MM.1S (cell line): ENCODE results near the gene IER3IP1.

Experiments used
- DNase-seq: peaks from one replicate; pipeline ENCODE4 v3.0.0-alpha.2; 2015
- H2AFZ ChIP-seq: fragments of 300-600 bp; sonication (generic); 2 replicates; pipeline ENCODE4 v1.6.0; 2016; ENCODE audit warnings: antibody characterized with exemption, low read length
- H3F3A ChIP-seq: fragments of 300-600 bp; sonication (generic); 2 replicates; pipeline ENCODE4 v1.6.1; 2016; ENCODE audit warnings: mild to moderate bottlenecking, antibody characterized with exemption, low read length, moderate library complexity, mixed read lengths; ENCODE audit not compliant: insufficient read depth
- H3K27ac ChIP-seq: fragments of 300-600 bp; sonication (generic); 2 replicates; pipeline ENCODE4 v1.5.1; 2016; ENCODE audit warnings: mild to moderate bottlenecking, low read length
- H3K27me3 ChIP-seq: fragments of 300-600 bp; sonication (generic); replicated peaks from 2 replicates; pipeline ENCODE4 v1.6.0; 2016; ENCODE audit warnings: low read length; ENCODE audit not compliant: insufficient read depth
- H3K36me3 ChIP-seq: fragments of 300-600 bp; sonication (generic); replicated peaks from 2 replicates; pipeline ENCODE4 v1.6.1; 2016; ENCODE audit warnings: mild to moderate bottlenecking, low read length, mixed read lengths; ENCODE audit not compliant: insufficient read depth
- H3K4me1 ChIP-seq: fragments of 300-600 bp; sonication (generic); 2 replicates; pipeline ENCODE4 v1.6.1; 2016; ENCODE audit warnings: low read length, mixed read lengths
- H3K4me2 ChIP-seq: fragments of 300-600 bp; sonication (generic); 2 replicates; pipeline ENCODE4 v1.6.0; 2016; ENCODE audit warnings: low read depth, low read length
- H3K4me3 ChIP-seq: fragments of 300-600 bp; sonication (generic); 2 replicates; pipeline ENCODE4 v1.5.1; 2016; ENCODE audit warnings: low read length, mixed read lengths
- H3K79me2 ChIP-seq: fragments of 300-600 bp; sonication (generic); 2 replicates; pipeline ENCODE4 v1.6.1; 2016; ENCODE audit warnings: mixed run types, low read length, mixed read lengths
- H3K9ac ChIP-seq: fragments of 300-600 bp; sonication (generic); 2 replicates; pipeline ENCODE4 v1.6.1; 2016; ENCODE audit warnings: low read length, mixed read lengths
- H3K9me2 ChIP-seq: fragments of 300-600 bp; sonication (generic); replicated peaks from 2 replicates; pipeline ENCODE4 v1.6.1; 2016; ENCODE audit warnings: mild to moderate bottlenecking, low read length, mixed read lengths; ENCODE audit not compliant: insufficient read depth
- H3K9me3 ChIP-seq: fragments of 300-600 bp; sonication (generic); replicated peaks from 2 replicates; pipeline ENCODE4 v1.6.1; 2016; ENCODE audit warnings: mild to moderate bottlenecking, low read length, mixed read lengths; ENCODE audit not compliant: insufficient read depth
- H4K20me1 ChIP-seq: fragments of 300-600 bp; sonication (generic); 2 replicates; pipeline ENCODE4 v1.6.1; 2016; ENCODE audit warnings: mild to moderate bottlenecking, low read length, moderate library complexity, mixed read lengths; ENCODE audit not compliant: insufficient read depth
- EZH2 ChIP-seq: fragments of 300-600 bp; sonication (generic); optimal IDR thresholded peaks from 2 replicates; pipeline ENCODE3; 2017; ENCODE audit warnings: low read depth, mild to moderate bottlenecking, antibody characterized with exemption, low read length, mixed read lengths
- EZH2phosphoT487 ChIP-seq: fragments of 300-600 bp; sonication (generic); IDR thresholded peaks from 2 replicates; pipeline ENCODE4 v1.6.1; 2018; ENCODE audit warnings: antibody characterized with exemption, low read length
- TF ChIP-seq, protein P1 (sequence below): fragments of 300-600 bp; sonication (generic); IDR thresholded peaks from 2 replicates; pipeline ENCODE4 v1.5.1; 2016; ENCODE audit warnings: antibody characterized with exemption, low read length, mixed read lengths

Gene IER3IP1

GRCh38 chr18:47110492-47111274 lies 65.5 kb downstream of the IER3IP1 start:
- Histone ChIP-seq H3K4me1 (no peaks in the 10 kb centered on the region), H3K9me3 (no peaks in the 10 kb centered on the region), H3K27ac (no peak overlapping the region), H3K79me2 (no peaks in the 10 kb centered on the region), H4K20me1 (no peaks in the 10 kb centered on the region), H3K27me3 (no peaks in the 10 kb centered on the region), H3K9ac (no peak overlapping the region), H3K4me3 (no peak overlapping the region), H3K4me2 (no peak overlapping the region), H2AFZ (no peak overlapping the region), H3K36me3 (no peaks in the 10 kb centered on the region), H3F3A (no peaks in the 10 kb centered on the region), H3K9me2 (no peaks in the 10 kb centered on the region)
- DNase-seq, result no peak
- no peak for TF ChIP-seq EZH2phosphoT487
- TF ChIP-seq, protein P1, sequence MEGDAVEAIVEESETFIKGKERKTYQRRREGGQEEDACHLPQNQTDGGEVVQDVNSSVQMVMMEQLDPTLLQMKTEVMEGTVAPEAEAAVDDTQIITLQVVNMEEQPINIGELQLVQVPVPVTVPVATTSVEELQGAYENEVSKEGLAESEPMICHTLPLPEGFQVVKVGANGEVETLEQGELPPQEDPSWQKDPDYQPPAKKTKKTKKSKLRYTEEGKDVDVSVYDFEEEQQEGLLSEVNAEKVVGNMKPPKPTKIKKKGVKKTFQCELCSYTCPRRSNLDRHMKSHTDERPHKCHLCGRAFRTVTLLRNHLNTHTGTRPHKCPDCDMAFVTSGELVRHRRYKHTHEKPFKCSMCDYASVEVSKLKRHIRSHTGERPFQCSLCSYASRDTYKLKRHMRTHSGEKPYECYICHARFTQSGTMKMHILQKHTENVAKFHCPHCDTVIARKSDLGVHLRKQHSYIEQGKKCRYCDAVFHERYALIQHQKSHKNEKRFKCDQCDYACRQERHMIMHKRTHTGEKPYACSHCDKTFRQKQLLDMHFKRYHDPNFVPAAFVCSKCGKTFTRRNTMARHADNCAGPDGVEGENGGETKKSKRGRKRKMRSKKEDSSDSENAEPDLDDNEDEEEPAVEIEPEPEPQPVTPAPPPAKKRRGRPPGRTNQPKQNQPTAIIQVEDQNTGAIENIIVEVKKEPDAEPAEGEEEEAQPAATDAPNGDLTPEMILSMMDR, result no peak
- no peak for TF ChIP-seq EZH2

DNA sequence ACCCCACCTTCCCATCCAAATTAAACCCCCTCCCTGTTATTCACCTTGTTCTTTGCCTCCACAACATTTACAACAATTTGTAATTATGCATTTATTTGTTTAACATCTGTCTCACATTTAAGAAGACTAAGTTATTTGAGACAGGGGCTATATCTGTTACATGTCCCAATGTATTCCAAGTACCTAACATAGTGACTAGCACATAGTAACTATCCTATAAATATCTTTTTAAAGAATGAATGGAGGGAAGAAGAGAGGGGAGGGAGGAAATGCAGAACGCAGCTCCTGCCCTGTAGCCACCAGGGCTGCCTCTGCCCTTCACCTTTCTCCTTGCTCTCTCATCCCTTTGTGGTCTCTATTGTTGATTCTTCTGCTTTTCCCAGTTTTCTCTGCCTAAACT lies 66.4 kb downstream of the IER3IP1 start:
- Histone ChIP-seq H3K4me3 (no peak overlapping the region), H3K9ac (no peak overlapping the region), H3K36me3 (no peaks in the 10 kb centered on the region), H3K79me2 (no peaks in the 10 kb centered on the region), H2AFZ (no peak overlapping the region), H3K27me3 (no peaks in the 10 kb centered on the region), H3K9me2 (no peaks in the 10 kb centered on the region), H3K4me1 (no peaks in the 10 kb centered on the region), H3K4me2 (no peak overlapping the region), H3K27ac (no peak overlapping the region), H3F3A (no peaks in the 10 kb centered on the region), H4K20me1 (no peaks in the 10 kb centered on the region), H3K9me3 (no peaks in the 10 kb centered on the region)
- DNase-seq, result no peak
- TF ChIP-seq, protein P1, result no peak
- TF ChIP-seq EZH2, result no peak
- TF ChIP-seq EZH2phosphoT487, result no peak

DNA sequence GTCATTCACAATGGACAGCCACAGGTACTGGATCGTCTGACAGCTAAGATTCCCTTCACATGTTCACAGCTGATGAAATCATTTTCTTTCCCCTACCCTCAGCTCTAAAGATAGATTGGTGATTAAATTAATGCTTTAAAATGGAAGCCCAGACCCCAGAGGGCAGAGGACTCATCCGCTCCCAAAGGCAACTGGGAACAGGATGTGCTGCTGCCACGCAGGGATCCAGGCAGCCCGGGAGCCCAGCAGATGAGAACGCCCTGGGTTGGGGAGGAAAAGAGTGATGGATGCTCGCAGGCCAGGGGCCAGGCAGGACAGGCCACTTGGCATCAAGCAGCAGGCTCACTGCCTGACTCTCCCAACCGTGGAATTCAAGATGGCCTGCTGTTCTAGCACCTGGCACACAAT lies 67.2 kb downstream of the IER3IP1 start:
- no peak overlapping the region for H3K4me2 ChIP-seq
- no peak overlapping the region for H3K9ac ChIP-seq
- no peak overlapping the region for H3K4me3 ChIP-seq
- no peaks in the 10 kb centered on the region for H3K4me1 ChIP-seq
- no peaks in the 10 kb centered on the region for H3K79me2 ChIP-seq
- H3F3A ChIP-seq, result no peaks in the 10 kb centered on the region
- no peaks in the 10 kb centered on the region for H3K9me2 ChIP-seq
- no peaks in the 10 kb centered on the region for H3K36me3 ChIP-seq
- no peaks in the 10 kb centered on the region for H3K27me3 ChIP-seq
- DNase-seq, result no peak
- H3K9me3 ChIP-seq, result no peaks in the 10 kb centered on the region
- TF ChIP-seq, protein P1, result no peak
- no peak for TF ChIP-seq EZH2
- H3K27ac ChIP-seq, result no peak overlapping the region
- no peaks in the 10 kb centered on the region for H4K20me1 ChIP-seq
- no peak overlapping the region for H2AFZ ChIP-seq
